ENCODE data around the gene DAPK1.

Gene DAPK1

DNA sequence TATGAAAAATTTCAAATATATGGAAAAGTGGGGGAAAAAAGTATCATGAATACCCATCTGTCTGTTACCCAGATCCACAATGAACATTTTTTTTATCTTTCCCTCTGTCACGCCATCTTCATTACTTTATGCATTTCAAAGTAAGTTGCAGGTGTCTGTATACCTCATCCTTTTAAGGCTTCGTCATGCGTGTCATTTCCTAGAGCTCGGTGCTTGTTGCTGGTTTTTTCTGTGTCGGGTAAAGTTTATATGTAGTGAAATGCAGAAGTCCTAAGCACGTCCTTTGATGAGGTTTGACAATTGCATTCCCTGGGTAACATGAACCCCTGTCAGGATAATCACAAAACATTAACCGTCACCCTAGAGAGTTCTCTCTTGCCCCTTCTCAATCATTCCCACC lies 52.1 kb downstream of the DAPK1 start:
- H3K4me2 ChIP-seq (ENCODE audit: low read length) = no peak overlapping the region
- H4K20me1 ChIP-seq (ENCODE audit: control insufficient read depth, insufficient read depth, low read depth, low read length) = no peaks in the 10 kb centered on the region
- no peaks in the 10 kb centered on the region for H3K9me2 ChIP-seq (replicated peaks; ENCODE audit: control insufficient read depth, low read length)

GRCh38 chr9:87550253-87550954 lies 52.7 kb downstream of the DAPK1 start:
- H3K27ac ChIP-seq (ENCODE audit: low read depth, low read length) = no peak overlapping the region
- no peaks in the 10 kb centered on the region for H3K36me3 ChIP-seq (ENCODE audit: control insufficient read depth, low read length)
- no peaks in the 10 kb centered on the region for H3K4me1 ChIP-seq (ENCODE audit: control insufficient read depth, low read length)
- H3F3A ChIP-seq (ENCODE audit: control insufficient read depth, insufficient read depth) = no peaks in the 10 kb centered on the region
- TF ChIP-seq EZH2phosphoT487 (IDR thresholded peaks at IDR 0.05; ENCODE audit: borderline replicate concordance, low read length) (no peak), CTCF (IDR thresholded peaks at IDR 0.05; ENCODE audit: low read depth, low read length, poor library complexity, severe bottlenecking) (no peak)
- H3K9me2 ChIP-seq (replicated peaks; ENCODE audit: control insufficient read depth, low read length) = no peaks in the 10 kb centered on the region
- H3K4me3 ChIP-seq (ENCODE audit: low read length) = no peak overlapping the region
- no peaks in the 10 kb centered on the region for H3K79me2 ChIP-seq (ENCODE audit: control insufficient read depth, low read length)
- H4K20me1 ChIP-seq (ENCODE audit: control insufficient read depth, insufficient read depth, low read depth, low read length) = no peaks in the 10 kb centered on the region
- no peaks in the 10 kb centered on the region for H3K27me3 ChIP-seq (ENCODE audit: control insufficient read depth, low read length)
- no peaks in the 10 kb centered on the region for H3K9me3 ChIP-seq (ENCODE audit: control insufficient read depth, insufficient read depth, low read length)
- no peak overlapping the region for H3K4me2 ChIP-seq (ENCODE audit: low read length)

More for the DNA sequence above, 52.1 kb downstream of the DAPK1 start:
- no peaks in the 10 kb centered on the region for H3F3A ChIP-seq (ENCODE audit: control insufficient read depth, insufficient read depth)
- no peaks in the 10 kb centered on the region for H3K36me3 ChIP-seq (ENCODE audit: control insufficient read depth, low read length)
- no peaks in the 10 kb centered on the region for H3K9me3 ChIP-seq (ENCODE audit: control insufficient read depth, insufficient read depth, low read length)
- no peaks in the 10 kb centered on the region for H3K4me1 ChIP-seq (ENCODE audit: control insufficient read depth, low read length)
- H3K27ac ChIP-seq (ENCODE audit: low read depth, low read length) = no peak overlapping the region
- TF ChIP-seq CTCF (IDR thresholded peaks at IDR 0.05; ENCODE audit: low read depth, low read length, poor library complexity, severe bottlenecking) (no peak), EZH2phosphoT487 (IDR thresholded peaks at IDR 0.05; ENCODE audit: borderline replicate concordance, low read length) (no peak)
- H3K79me2 ChIP-seq (ENCODE audit: control insufficient read depth, low read length) = no peaks in the 10 kb centered on the region
- H3K4me3 ChIP-seq (ENCODE audit: low read length) = no peak overlapping the region
- no peaks in the 10 kb centered on the region for H3K27me3 ChIP-seq (ENCODE audit: control insufficient read depth, low read length)

- H3K27me3 ChIP-seq (ENCODE audit: control insufficient read depth, low read length) = no peaks in the 10 kb centered on the region
- H3K79me2 ChIP-seq (ENCODE audit: control insufficient read depth, low read length) = no peaks in the 10 kb centered on the region
- no peaks in the 10 kb centered on the region for H3K36me3 ChIP-seq (ENCODE audit: control insufficient read depth, low read length)
- no peaks in the 10 kb centered on the region for H3F3A ChIP-seq (ENCODE audit: control insufficient read depth, insufficient read depth)
- H3K4me3 ChIP-seq (ENCODE audit: low read length) = no peak overlapping the region
- H3K4me2 ChIP-seq (ENCODE audit: low read length) = no peak overlapping the region
- no peaks in the 10 kb centered on the region for H3K9me3 ChIP-seq (ENCODE audit: control insufficient read depth, insufficient read depth, low read length)
- H3K9me2 ChIP-seq (replicated peaks; ENCODE audit: control insufficient read depth, low read length) = no peaks in the 10 kb centered on the region
- no peaks in the 10 kb centered on the region for H3K4me1 ChIP-seq (ENCODE audit: control insufficient read depth, low read length)
- TF ChIP-seq EZH2phosphoT487 (IDR thresholded peaks at IDR 0.05; ENCODE audit: borderline replicate concordance, low read length) (no peak), CTCF (IDR thresholded peaks at IDR 0.05; ENCODE audit: low read depth, low read length, poor library complexity, severe bottlenecking) (no peak)
- no peaks in the 10 kb centered on the region for H4K20me1 ChIP-seq (ENCODE audit: control insufficient read depth, insufficient read depth, low read depth, low read length)
- H3K27ac ChIP-seq (ENCODE audit: low read depth, low read length) = no peak overlapping the region
Observed at GRCh38 chr9:87551772-87552217, 54.1 kb downstream of the DAPK1 start.
